GM18520 (cell line): ENCODE measurements around the gene POP7.
"Not testable (repeated sequence)": the region's sequence is repeated elsewhere in the genome, so short reads cannot be mapped to it uniquely, and the experiment has no call there.

ENCODE experiments used
- ATAC-seq: cut with Tn5 transposase; IDR thresholded peaks from one replicate; pipeline ENCODE4 v1.9.1; 2021; ENCODE audit not compliant: unreplicated experiment

POP7 gene

GRCh38 chr7:100691676-100692577 is 14.0 kb upstream of the POP7 start:
- ATAC-seq = no peak

GRCh38 chr7:100692578-100692961 is 13.4 kb upstream of the POP7 start:
- no peak for ATAC-seq

GRCh38 chr7:100693312-100694097 is 12.4 kb upstream of the POP7 start:
- ATAC-seq = peak; percentile 17

- ATAC-seq = peak; percentile 45
Observed at GRCh38 chr7:100694098-100694745, 11.7 kb upstream of the POP7 start, which contains the start of gene GIGYF1. GIGYF1 (minus strand) TSS chr7:100694250; CDS start chr7:100688238, 6,012 bp downstream.

GRCh38 chr7:100696123-100696521 is 9.8 kb upstream of the POP7 start:
- no peak for ATAC-seq

- no peak for ATAC-seq
Observed at GRCh38 chr7:100699018-100699417, 6.9 kb upstream of the POP7 start.

GRCh38 chr7:100701089-100701488 is 4.8 kb upstream of the POP7 start:
- not testable (repeated sequence) for ATAC-seq

- ATAC-seq = peak; percentile 34
Observed at GRCh38 chr7:100705320-100705752, 585 bp upstream of the POP7 start.

GRCh38 chr7:100706672-100707311 is 871 bp downstream of the POP7 start:
- ATAC-seq = no peak

- no peak for ATAC-seq
Observed at GRCh38 chr7:100708395-100708794, 2.5 kb downstream of the POP7 start.

GRCh38 chr7:100710452-100710851 is 4.5 kb downstream of the POP7 start:
- ATAC-seq = no peak

- ATAC-seq = no peak
Observed at GRCh38 chr7:100711369-100711768, 5.4 kb downstream of the POP7 start.

- ATAC-seq = no peak
Observed at GRCh38 chr7:100714725-100715124, 8.8 kb downstream of the POP7 start.

- ATAC-seq = not testable (repeated sequence)
Observed at GRCh38 chr7:100717073-100717472, 11.2 kb downstream of the POP7 start.

- ATAC-seq = no peak
Observed at GRCh38 chr7:100719523-100720278, 13.8 kb downstream of the POP7 start.

- no peak for ATAC-seq
Observed at GRCh38 chr7:100720279-100720670, 14.4 kb downstream of the POP7 start, which contains the start of gene EPO. EPO (plus strand) TSS chr7:100720468; CDS start chr7:100720981, 513 bp downstream.

- ATAC-seq = no peak
Observed at GRCh38 chr7:100720671-100721504, 15.0 kb downstream of the POP7 start.

GRCh38 chr7:100721505-100721812 is 15.5 kb downstream of the POP7 start:
- ATAC-seq = no peak

- no peak for ATAC-seq
Observed at GRCh38 chr7:100722480-100723212, 16.7 kb downstream of the POP7 start.
